NCI-H748 treated with DMSO at 0.1 percent for 48 hours (cell line): Measurements from ENCODE around the gene SLC38A9.
"Not testable (repeated sequence)": the region's sequence is repeated elsewhere in the genome, so short reads cannot be mapped to it uniquely, and the experiment has no call there.

Experiments used
- DNase-seq: peaks from one replicate; lab custom pipeline; 2025; lab: John Stamatoyannopoulos, UW

SLC38A9 gene

DNA sequence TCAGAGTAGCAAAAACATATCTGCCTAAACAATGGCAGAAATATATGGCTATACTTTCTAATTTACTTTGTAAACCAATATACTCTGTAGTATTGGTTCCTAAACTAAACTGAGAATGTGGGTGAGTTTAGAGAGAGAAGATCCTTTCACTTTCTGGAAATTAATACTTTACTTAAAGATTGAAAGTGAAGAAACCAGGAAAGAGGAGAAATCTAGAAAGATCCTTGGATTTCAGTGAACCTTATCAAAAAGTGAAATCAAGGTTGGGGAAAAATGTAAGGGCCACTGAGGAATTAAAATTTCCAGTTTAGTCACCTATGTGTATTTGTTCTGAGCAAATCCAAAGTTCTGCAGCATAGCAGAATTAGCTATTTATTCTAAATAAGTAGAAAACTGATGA is 5.9 kb downstream of the SLC38A9 start:
- no peak for DNase-seq

- no peak for DNase-seq
Observed at GRCh38 chr5:55702598-55703345, 9.4 kb downstream of the SLC38A9 start.

DNA sequence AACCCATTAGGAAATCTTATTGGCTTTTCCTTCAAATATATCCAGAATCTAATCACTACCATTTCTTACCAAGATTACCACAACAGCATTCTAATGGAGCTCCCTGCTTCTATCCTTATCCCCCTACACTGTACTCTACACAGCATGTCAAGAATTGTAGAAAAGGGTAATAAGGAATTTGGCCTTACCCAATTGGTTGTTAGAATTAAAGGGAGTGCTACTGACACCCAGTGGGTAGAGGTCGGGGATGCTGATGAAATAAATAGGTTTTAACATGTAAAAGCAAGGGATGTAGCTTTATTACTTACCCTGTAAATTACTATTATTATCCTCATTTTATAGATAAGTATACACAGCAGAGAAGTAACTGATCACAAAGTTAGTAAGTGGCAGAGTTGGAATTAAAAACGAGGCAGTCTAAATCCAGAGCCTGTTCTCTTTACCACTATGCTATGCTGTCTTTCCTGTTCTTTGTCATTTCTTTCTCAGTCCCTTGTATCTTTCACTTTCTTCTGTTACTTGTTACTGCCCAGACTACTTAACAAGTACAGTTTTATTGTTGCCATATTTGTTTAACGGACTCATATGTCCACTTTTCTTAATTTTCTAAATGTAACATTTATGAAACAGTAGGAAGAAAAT is 10.5 kb downstream of the SLC38A9 start:
- no peak for DNase-seq

DNA sequence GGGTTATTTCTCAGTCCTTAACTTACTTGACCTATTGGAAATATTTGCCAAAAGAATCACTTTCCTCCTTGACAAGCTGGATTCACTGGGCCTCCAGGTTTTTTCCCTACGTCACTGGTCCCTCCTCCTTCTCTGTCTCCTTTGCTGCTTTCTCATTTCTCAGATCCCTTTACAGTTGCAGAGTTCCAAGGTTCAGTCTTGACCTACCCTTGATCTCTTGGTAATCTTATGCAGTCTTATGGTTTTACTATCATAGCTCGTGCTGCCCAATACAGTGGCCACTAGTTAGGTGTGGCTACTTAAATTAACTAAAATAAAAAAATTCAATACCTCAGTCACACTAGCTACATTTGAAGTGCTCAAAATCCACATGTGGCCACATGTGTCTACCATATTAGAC is 11.4 kb downstream of the SLC38A9 start:
- DNase-seq: no peak

- no peak for DNase-seq
Observed at GRCh38 chr5:55699041-55699688, 13.0 kb downstream of the SLC38A9 start.

- not testable (repeated sequence) for DNase-seq
Observed at GRCh38 chr5:55696704-55697103, 15.4 kb downstream of the SLC38A9 start.

DNA sequence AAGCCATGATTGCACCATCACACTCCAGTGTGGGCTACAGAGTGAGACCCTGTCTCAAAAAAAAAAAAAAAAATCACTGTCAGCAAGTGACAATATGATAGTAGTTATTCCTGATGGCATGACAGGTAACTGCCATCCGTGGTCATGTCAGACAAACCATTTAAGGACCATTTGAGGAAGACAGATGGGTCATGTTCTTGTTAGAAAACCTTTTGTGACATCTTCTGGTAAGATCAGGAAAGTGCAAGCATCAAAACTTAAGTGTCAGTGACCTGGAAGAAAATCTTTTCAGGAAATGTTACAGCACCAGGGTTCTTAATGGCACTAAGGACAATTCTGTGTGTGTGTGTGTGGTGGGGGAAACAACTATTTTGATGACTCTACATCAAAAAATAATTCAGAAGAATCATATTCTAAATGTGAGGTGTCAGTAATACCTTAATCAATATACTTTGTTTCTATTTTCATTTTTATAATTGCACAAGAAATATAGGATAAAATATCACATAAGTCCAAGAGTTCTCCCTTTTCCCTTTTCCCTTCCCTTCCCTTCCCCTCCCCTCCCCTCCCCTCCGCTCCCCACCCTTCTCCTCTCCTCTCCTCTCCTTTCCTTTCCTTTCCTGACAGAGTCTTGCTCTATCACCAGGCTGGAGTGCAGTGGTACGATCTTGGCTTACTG is 17.8 kb downstream of the SLC38A9 start:
- DNase-seq: peak; percentile 18

- no peak for DNase-seq
Observed at GRCh38 chr5:55692509-55692908, 19.6 kb downstream of the SLC38A9 start.

DNA sequence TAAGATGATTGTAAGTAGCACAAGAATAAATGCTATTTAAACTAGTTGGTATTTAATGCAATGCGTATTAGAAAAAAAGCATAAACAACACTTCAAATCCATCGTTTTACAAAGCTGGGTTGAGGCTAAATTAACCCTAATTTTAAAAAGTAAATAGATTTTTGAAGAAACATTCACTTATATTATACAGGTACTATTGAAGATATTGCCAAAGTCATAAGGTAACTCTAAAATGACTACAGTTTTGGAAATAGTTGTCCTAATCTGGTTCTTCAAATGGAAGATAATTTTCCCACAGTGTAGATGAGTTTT is 20.1 kb downstream of the SLC38A9 start:
- DNase-seq: no peak

DNA sequence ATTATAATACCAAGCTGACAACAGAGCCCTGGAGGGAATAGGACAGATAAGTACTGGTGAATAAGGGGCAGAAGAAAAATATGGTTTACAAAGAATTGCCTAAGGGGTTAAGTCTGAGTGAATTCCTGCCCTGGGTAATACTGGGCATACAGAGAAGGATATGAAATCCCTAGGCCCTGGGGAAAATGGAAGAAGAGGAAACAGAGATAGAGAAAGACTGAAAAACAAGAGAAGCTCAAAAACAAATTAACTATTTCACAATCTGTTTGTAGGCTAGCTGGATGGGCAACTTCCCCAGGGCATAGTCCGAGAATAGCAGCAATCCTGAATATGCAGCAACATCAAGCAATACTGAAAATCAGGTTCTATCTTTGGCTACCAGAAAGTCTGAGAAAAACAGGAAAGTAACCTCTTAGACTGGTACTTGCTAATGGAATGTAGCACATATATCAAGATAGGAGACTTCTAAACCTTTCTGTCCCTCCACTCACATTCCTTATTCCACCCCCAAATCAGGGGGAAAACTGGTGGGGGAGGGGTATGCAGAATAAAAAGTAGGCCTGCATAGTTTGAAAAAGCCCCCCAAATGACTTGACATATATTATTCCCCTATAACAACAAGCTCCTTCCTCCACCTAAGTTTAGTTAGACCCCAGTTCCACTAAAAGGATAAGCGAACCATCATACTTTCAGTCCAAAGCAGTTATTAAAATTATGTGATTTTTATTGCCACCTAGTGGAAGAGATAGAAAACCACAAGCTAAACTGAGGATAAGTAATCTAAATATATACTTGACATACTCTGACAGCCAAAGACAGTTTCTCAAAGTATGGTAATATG is 20.6 kb downstream of the SLC38A9 start:
- DNase-seq: peak; percentile 80

- DNase-seq: no peak
Observed at GRCh38 chr5:55682071-55682470, 30.1 kb downstream of the SLC38A9 start.

GRCh38 chr5:55681301-55681700 is 30.8 kb downstream of the SLC38A9 start:
- no peak for DNase-seq

DNA sequence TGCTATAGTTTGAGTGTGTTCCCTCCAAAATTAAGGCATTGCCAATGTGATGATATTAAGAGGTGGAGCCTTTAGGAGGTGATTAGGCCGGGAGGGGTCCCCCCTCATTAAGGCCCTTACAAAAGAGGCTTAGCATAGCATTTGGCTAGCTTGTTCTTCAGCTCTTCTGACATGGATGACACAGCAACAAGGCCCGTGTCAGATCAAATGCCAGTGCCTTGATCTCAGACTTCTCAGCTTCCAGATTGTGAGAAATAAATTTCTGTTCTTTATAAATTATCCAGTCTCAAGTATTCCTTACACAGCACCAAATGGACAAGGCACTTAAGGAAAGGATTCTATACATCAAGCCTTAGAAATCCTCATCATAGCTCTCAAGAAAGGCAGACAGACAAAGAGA is 31.8 kb downstream of the SLC38A9 start:
- no peak for DNase-seq

- no peak for DNase-seq
Observed at GRCh38 chr5:55679556-55679955, 32.6 kb downstream of the SLC38A9 start.

GRCh38 chr5:55675119-55675518 is 37.0 kb downstream of the SLC38A9 start:
- no peak for DNase-seq

- no peak for DNase-seq
Observed at GRCh38 chr5:55674340-55674739, 37.8 kb downstream of the SLC38A9 start.

DNA sequence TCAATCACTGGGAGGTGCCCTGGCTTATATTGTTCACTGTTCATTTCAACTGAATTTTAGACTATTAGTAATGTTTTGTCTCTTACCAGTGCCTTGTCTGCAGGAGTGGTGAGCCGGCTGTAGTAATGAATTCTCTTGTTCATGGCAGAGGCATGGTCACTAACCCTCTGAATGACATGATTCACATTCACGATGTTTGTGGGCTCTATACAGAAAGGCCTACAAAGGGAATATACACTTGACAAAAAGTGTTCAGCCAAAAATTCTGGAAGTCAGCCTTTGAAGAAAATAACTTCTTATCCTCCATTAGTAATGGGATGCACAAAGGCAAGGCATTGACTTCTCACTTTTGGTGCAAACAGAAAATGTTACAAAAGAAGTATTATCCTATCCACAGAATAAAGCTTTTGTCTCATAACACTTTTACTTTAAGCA is 39.6 kb downstream of the SLC38A9 start:
- DNase-seq: no peak

GRCh38 chr5:55671975-55672374 is 40.1 kb downstream of the SLC38A9 start:
- DNase-seq: no peak

DNA sequence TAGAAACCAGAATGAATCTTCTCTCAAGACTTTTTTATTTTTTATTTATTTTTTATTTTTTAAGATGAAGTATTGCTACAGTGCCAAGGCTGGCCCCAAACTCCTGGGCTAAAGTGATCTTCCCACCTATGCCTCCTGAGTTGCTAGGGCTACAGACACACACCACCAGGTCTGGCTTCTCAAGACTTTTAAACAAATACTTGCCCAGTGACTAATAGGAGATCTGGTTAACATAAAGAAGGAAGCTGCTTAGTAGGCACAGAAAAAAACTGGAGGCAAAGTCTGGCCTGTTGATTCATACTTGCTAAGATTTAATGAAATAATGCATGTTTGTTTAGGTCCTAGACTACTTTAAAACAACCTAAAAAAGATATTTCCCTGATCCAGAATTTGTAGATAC is 43.8 kb downstream of the SLC38A9 start:
- no peak for DNase-seq

DNA sequence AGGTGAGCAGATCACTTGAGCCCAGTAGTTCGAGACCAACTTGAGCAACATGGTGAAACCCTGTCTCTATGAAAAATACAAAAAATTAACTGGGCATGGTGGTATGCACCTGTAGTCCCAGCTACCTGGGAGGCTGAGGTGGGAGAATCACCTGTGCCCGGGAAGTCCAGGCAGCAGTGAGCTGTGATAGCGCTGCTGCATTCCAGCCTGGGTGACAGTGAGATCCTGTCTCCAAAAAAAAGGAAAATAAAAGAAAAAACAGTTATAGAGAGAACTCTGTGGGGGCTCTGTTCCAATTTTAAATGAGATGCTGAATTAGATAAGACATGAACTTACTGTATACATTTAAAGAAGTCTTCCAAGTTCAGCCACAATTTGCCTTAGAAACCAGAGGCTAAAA is 44.2 kb downstream of the SLC38A9 start:
- no peak for DNase-seq

- DNase-seq: no peak
Observed at GRCh38 chr5:55665065-55665464, 47.1 kb downstream of the SLC38A9 start.

DNA sequence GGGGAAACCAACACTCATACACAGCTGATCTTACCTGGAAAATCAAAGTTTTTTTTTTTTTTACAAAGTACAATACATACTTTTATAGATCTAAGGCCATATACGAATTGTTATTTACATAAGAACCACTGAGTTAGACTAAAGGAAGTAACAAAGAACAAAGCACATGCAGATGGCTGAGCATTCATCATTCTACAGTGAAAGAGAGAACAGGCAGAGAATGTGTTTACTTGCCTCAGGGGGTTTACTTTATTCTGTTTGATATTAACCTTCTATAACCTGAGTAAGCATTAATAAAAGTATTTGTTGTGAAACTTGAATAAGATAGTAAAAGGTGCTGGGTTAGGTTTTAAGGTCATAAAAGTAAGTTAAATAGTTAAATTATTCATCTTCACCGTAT is 54.7 kb downstream of the SLC38A9 start:
- DNase-seq: peak; percentile 20
